H1 (cell line): ENCODE measurements around the gene TRIM56. TPM values are rescaled to one million over a fixed set of nuclear protein-coding genes. Genes with fewer than 3 reads are reported as not detected.

Experiments
- CHD7 ChIP-seq: fragments of 300-600 bp; sonication (generic); IDR thresholded peaks from 2 replicates; pipeline ENCODE4 v1.7.1; 2012; ENCODE audit warnings: low read length, moderate library complexity, mild to moderate bottlenecking, inconsistent platforms; ENCODE audit not compliant: insufficient replicate concordance
- GABPA ChIP-seq: IDR thresholded peaks from 2 replicates; pipeline ENCODE4 v1.6.1; 2011; ENCODE audit warnings: mild to moderate bottlenecking, low read length, moderate library complexity, borderline replicate concordance; ENCODE audit not compliant: insufficient read depth
- JUND ChIP-seq: IDR thresholded peaks from 2 replicates; pipeline ENCODE4 v1.6.1; 2011; ENCODE audit warnings: mild to moderate bottlenecking, improper control_type of control experiment, low read length
- TEAD4 ChIP-seq: IDR thresholded peaks from 2 replicates; pipeline ENCODE4 v1.6.1; 2012; ENCODE audit warnings: low read depth, low read length, inconsistent platforms, mixed read lengths
- YY1 ChIP-seq: IDR thresholded peaks from 2 replicates; pipeline ENCODE4 v1.6.1; 2011; ENCODE audit warnings: low read depth, mild to moderate bottlenecking, low read length
- polyA plus RNA-seq, 7 experiments: library from polyadenylated mRNA; depleted of rRNA in 3 of 7; stranded (reverse) in 5 of 7; unstranded in 2 of 7; fragments of >200 nt in 5 of 7; fragments of 200-250 nt in 2 of 7; gene quantifications; 1 replicate in 5 of 7; 2 replicates in 1 of 7; 4 replicates in 1 of 7; pipeline versions ENCODE4 v1.2.1 to v1.2.3, GENCODE V29; 2011 to 2013; ENCODE audit warnings: missing spikeins in 2 of 7, mixed read lengths in 2 of 7
- total RNA-seq: library from RNA; stranded (reverse); fragmentation: NEBNext Ultra II Directional; extraction: Animal tissue kit (Norgen Biotek cat#: 25700); gene quantifications from 2 replicates; pipeline ENCODE4 v1.2.1, GENCODE V29; 2021
- TF ChIP-seq, protein P1 (sequence below), 3 experiments: IDR thresholded peaks; 1 replicate in 2 of 3; 2 replicates in 1 of 3; pipeline versions ENCODE4 v1.5.1 to v1.6.1; 2011; ENCODE audit warnings: low read length in 3 of 3, mild to moderate bottlenecking in 3 of 3, inconsistent platforms in 2 of 3, low read depth in 1 of 3, moderate library complexity in 1 of 3; ENCODE audit not compliant: insufficient read depth in 1 of 3; ENCODE audit errors: control extremely low read depth in 1 of 3

The TRIM56 gene
- total and polyA plus RNA-seq, 2 of the 8 experiments (the other 6 are each of a cell fraction or from before 2014, with no cell fraction given), result 2.0 to 17.5 TPM

GRCh38 chr7:101126651-101127459 is 41.6 kb downstream of the TRIM56 start, which contains the start of gene SERPINE1 (continued):
- TF ChIP-seq CHD7, result no peak
- TF ChIP-seq YY1, result 0 out of 2 replicates have a peak, but pooled peaks have one; percentile 8
- TF ChIP-seq JUND, result no peak
- TF ChIP-seq GABPA, result no peak
- TF ChIP-seq TEAD4, result 0 out of 2 replicates have a peak, but pooled peaks have one; percentile 31
- TF ChIP-seq, protein P1, sequence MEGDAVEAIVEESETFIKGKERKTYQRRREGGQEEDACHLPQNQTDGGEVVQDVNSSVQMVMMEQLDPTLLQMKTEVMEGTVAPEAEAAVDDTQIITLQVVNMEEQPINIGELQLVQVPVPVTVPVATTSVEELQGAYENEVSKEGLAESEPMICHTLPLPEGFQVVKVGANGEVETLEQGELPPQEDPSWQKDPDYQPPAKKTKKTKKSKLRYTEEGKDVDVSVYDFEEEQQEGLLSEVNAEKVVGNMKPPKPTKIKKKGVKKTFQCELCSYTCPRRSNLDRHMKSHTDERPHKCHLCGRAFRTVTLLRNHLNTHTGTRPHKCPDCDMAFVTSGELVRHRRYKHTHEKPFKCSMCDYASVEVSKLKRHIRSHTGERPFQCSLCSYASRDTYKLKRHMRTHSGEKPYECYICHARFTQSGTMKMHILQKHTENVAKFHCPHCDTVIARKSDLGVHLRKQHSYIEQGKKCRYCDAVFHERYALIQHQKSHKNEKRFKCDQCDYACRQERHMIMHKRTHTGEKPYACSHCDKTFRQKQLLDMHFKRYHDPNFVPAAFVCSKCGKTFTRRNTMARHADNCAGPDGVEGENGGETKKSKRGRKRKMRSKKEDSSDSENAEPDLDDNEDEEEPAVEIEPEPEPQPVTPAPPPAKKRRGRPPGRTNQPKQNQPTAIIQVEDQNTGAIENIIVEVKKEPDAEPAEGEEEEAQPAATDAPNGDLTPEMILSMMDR (IDR thresholded peaks at IDR 0.05; ENCODE audit: control extremely low read depth in 1 of 3, insufficient read depth in 1 of 3, low read depth in 1 of 3, low read length in 3 of 3), result peak; percentile 6 to 39 (median 16); a peak in 3 of 4 replicates
